A549 (cell line): Measurements from ENCODE around the gene SHROOM2. TPM values are rescaled to one million over a fixed set of nuclear protein-coding genes. Genes with fewer than 3 reads are reported as not detected.

Experiments
- ATAC-seq, 2 experiments: fragments of 200-7000 bp in 1 of 2; fragments of >200 bp in 1 of 2; cut with Nextera tagmentation in 1 of 2; cut with Tn5 transposase in 1 of 2; 3 replicates each; pipeline versions ENCODE4 v1.8.0 to v1.9.1; 2018 to 2020; ENCODE audit warnings: mild to moderate bottlenecking in 1 of 2, moderate library complexity in 1 of 2
- CTCF ChIA-PET: fragments of 300-600 bp; sonication (Branson Sonifier 250); formaldehyde crosslinking; extraction: SDS; loops from one replicate; lab custom pipeline; 2021; ENCODE audit warnings: antibody characterized with exemption, inconsistent platforms; lab: Yijun Ruan, JAX
- POLR2A ChIA-PET: fragments of 350-600 bp; formaldehyde crosslinking; extraction: SDS; loops from one replicate; lab custom pipeline; 2021; ENCODE audit warnings: antibody characterized with exemption, inconsistent platforms; lab: Yijun Ruan, JAX
- DNase-seq, 2 experiments: peaks; one replicate each; pipeline versions ENCODE4 v3.0.0 to v3.0.0-alpha.2; 2011 to 2016; ENCODE audit warnings: low read depth in 1 of 2, low spot score in 1 of 2
- FAIRE-seq: peaks from 2 replicates; lab custom pipeline; 2011; peaks lifted over from hg19 to GRCh38; lab: Jason Lieb, UNC
- H3K27ac ChIP-seq, 2 experiments: fragments of >200 bp; sonication (Bioruptor Twin); formaldehyde crosslinking; 3 replicates each; pipeline ENCODE4 v1.5.1; 2016 to 2017
- H3K4me1 ChIP-seq: fragments of >200 bp; sonication (Bioruptor Twin); formaldehyde crosslinking; 3 replicates; pipeline ENCODE4 v1.6.1; 2016
- H3K4me2 ChIP-seq: fragments of >200 bp; sonication (Bioruptor Twin); formaldehyde crosslinking; 3 replicates; pipeline ENCODE4 v1.6.1; 2016
- H3K4me3 ChIP-seq: fragments of >200 bp; sonication (Bioruptor Twin); formaldehyde crosslinking; 3 replicates; pipeline ENCODE4 v1.5.1; 2016
- H3K9me3 ChIP-seq: fragments of >200 bp; sonication (Bioruptor Twin); formaldehyde crosslinking; 3 replicates; pipeline ENCODE4 v1.6.1; 2016
- BHLHE40 ChIP-seq: IDR thresholded peaks from 2 replicates; pipeline ENCODE4 v1.6.1; 2012; ENCODE audit warnings: low read depth, low read length, inconsistent platforms
- CBX2 ChIP-seq: fragments of 200-600 bp; sonication (generic); IDR thresholded peaks from 2 replicates; pipeline ENCODE4 v1.6.1; 2016; ENCODE audit warnings: low read depth, mild to moderate bottlenecking, borderline replicate concordance
- CBX8 ChIP-seq: fragments of 200-600 bp; sonication (generic); IDR thresholded peaks from 2 replicates; pipeline ENCODE4 v1.6.1; 2016
- EHMT2 ChIP-seq: fragments of 200-600 bp; sonication (generic); IDR thresholded peaks from 2 replicates; pipeline ENCODE4 v1.6.1; 2016; ENCODE audit warnings: antibody characterized with exemption, low read depth, mild to moderate bottlenecking, moderate library complexity
- ESRRA ChIP-seq: fragments of 150-350 bp; IDR thresholded peaks from 2 replicates; pipeline ENCODE4 v1.6.1; 2014; ENCODE audit warnings: mild to moderate bottlenecking, low read length, borderline replicate concordance
- FOSL2 ChIP-seq, 2 experiments: fragments of 450-650 bp in 1 of 2; fragments of >200 bp in 1 of 2; sonication (Bioruptor Twin) in 1 of 2; formaldehyde crosslinking; IDR thresholded peaks; 2 replicates each; pipeline versions ENCODE4 v1.5.0 to v1.6.1; 2016 to 2020; ENCODE audit warnings: mild to moderate bottlenecking in 1 of 2, moderate library complexity in 1 of 2
- HES2 ChIP-seq: fragments of >200 bp; sonication (Bioruptor Twin); formaldehyde crosslinking; IDR thresholded peaks from 2 replicates; pipeline ENCODE4 v1.6.1; 2016
- HMGXB4 ChIP-seq: fragments of 250-450 bp; sonication (Bioruptor Pico); IDR thresholded peaks from 2 replicates; pipeline ENCODE4 v1.5.0; 2021; ENCODE audit warnings: mild to moderate bottlenecking, moderate library complexity, borderline replicate concordance
- JUNB ChIP-seq: fragments of >200 bp; sonication (Bioruptor Twin); formaldehyde crosslinking; IDR thresholded peaks from 2 replicates; pipeline ENCODE4 v1.6.1; 2016
- KDM5A ChIP-seq: fragments of 200-600 bp; sonication (generic); IDR thresholded peaks from 2 replicates; pipeline ENCODE4 v1.6.1; 2016; ENCODE audit warnings: antibody characterized with exemption, mild to moderate bottlenecking
- MAFK ChIP-seq: fragments of 450-650 bp; IDR thresholded peaks from 2 replicates; pipeline ENCODE4 v1.6.1; 2014; ENCODE audit not compliant: partially characterized antibody
- MAZ ChIP-seq: fragments of 150-350 bp; IDR thresholded peaks from 2 replicates; pipeline ENCODE4 v1.6.1; 2014; ENCODE audit warnings: antibody characterized with exemption, low read depth, low read length, borderline replicate concordance
- MYC ChIP-seq: IDR thresholded peaks from 2 replicates; pipeline ENCODE4 v1.6.1; 2012; ENCODE audit warnings: mild to moderate bottlenecking, inconsistent platforms, low read length, improper control_type of control experiment, borderline replicate concordance
- NFE2L2 ChIP-seq: fragments of 150-350 bp; conservative IDR thresholded peaks from 2 replicates; pipeline ENCODE4 v1.6.1; 2014; ENCODE audit warnings: low read length
- NR3C1 ChIP-seq: fragments of >200 bp; sonication (Bioruptor Twin); formaldehyde crosslinking; IDR thresholded peaks from 3 replicates; pipeline ENCODE4 v1.6.1; 2017
- POLR2A ChIP-seq: IDR thresholded peaks from 2 replicates; pipeline ENCODE4 v1.6.1; 2012; ENCODE audit warnings: mild to moderate bottlenecking, low read length
- RAD21 ChIP-seq, 2 experiments: fragments of >200 bp in 1 of 2; sonication (Bioruptor Twin) in 1 of 2; formaldehyde crosslinking in 1 of 2; IDR thresholded peaks in 1 of 2; conservative IDR thresholded peaks in 1 of 2; 2 replicates in 1 of 2; 3 replicates in 1 of 2; pipeline ENCODE4 v1.6.1; 2012 to 2018; ENCODE audit warnings: inconsistent platforms in 1 of 2
- SMC3 ChIP-seq: fragments of >200 bp; sonication (Bioruptor Twin); formaldehyde crosslinking; IDR thresholded peaks from 3 replicates; pipeline ENCODE4 v1.6.1; 2018; ENCODE audit warnings: inconsistent platforms
- ZC3H11A ChIP-seq: fragments of 450-650 bp; IDR thresholded peaks from 2 replicates; pipeline ENCODE4 v1.6.1; 2014; ENCODE audit warnings: antibody characterized with exemption, mild to moderate bottlenecking
- ZNF302 ChIP-seq: fragments of 250-450 bp; sonication (Bioruptor Pico); IDR thresholded peaks from 2 replicates; pipeline ENCODE4 v1.9.0; 2021; ENCODE audit warnings: inconsistent platforms, mild to moderate bottlenecking, moderate library complexity
- WGBS: methylation state at CpG from one replicate; pipeline ENCODE4 v1.1.6; 2017; ENCODE audit errors: missing lambda C conversion rate; 5-methylcytosine and 5-hydroxymethylcytosine counted together
- polyA plus RNA-seq, 4 experiments: library from polyadenylated mRNA; depleted of rRNA in 3 of 4; stranded (reverse); fragments of >200 nt; fragmentation: RNase III in 1 of 4; extraction: RNeasy Plus Mini Kit Qiagen cat#74134 plus additional on column Dnase treatment in 1 of 4; gene quantifications; 2 replicates in 3 of 4; 3 replicates in 1 of 4; pipeline ENCODE4 v1.2.3, GENCODE V29; 2011 to 2017
- TF ChIP-seq, protein P1 (sequence below): IDR thresholded peaks from 2 replicates; pipeline ENCODE4 v1.6.1; 2012
- TF ChIP-seq, protein P2 (sequence below): fragments of 450-650 bp; IDR thresholded peaks from 2 replicates; pipeline ENCODE4 v1.6.1; 2014; ENCODE audit warnings: antibody characterized with exemption

SHROOM2 gene
- polyA plus RNA-seq, 2 of the 4 experiments (the other 2 are of a cell fraction): 0.12 to 0.27 TPM

DNA sequence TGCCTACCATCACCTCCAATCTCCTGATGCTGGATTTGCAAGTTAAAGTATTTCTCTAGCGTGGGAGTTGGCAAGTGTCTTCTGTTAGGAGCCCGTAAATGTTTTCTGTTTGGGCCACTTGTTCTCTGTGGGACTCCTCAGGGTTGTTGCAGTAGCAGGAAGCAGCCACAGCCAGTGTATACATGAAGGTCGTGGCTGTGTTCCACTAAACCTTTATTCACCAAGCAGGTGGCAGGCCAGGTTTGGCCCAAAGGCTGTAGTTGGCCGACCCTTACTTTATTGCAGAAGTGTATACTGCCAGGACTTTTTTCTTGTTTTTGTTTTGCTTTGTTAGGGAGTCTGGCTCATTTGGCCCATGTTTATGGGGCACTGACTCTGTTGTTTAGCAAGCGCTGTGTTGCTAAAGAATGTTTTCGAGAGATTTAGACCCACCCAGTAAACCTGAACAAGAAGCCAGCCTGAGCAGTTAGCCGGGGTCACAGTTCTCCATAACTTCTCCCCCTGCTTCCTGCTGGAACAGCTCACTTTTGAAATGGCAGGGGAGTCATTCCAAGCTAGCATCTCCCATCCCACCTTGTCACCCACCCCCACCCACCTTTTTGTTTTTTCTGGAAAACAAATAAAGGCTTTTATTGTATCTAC is 58.8 kb downstream of the SHROOM2 start:
- CTCF ChIA-PET: no interaction called here
- WGBS: 84% methylated on average over 7 of the region's 7 CpGs
- H3K9me3 ChIP-seq: no peaks in the 10 kb centered on the region
- TF ChIP-seq POLR2A (no peak), HMGXB4 (CRISPR knock-in tag) (no peak), MYC (no peak), MAFK (no peak), CBX8 (no peak), RAD21 (conservative IDR thresholded peaks at IDR 0.05 in 1 of 2, IDR thresholded peaks at IDR 0.05 in 1 of 2) (no peak), NFE2L2 (no peak), JUNB (no peak), SMC3 (no peak), MAZ (no peak), NR3C1 (no peak), BHLHE40 (no peak), ESRRA (no peak)
- TF ChIP-seq, protein P1, sequence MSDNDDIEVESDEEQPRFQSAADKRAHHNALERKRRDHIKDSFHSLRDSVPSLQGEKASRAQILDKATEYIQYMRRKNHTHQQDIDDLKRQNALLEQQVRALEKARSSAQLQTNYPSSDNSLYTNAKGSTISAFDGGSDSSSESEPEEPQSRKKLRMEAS: no peak
- TF ChIP-seq, protein P2, sequence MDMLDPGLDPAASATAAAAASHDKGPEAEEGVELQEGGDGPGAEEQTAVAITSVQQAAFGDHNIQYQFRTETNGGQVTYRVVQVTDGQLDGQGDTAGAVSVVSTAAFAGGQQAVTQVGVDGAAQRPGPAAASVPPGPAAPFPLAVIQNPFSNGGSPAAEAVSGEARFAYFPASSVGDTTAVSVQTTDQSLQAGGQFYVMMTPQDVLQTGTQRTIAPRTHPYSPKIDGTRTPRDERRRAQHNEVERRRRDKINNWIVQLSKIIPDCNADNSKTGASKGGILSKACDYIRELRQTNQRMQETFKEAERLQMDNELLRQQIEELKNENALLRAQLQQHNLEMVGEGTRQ: no peak
- TF ChIP-seq, all 56 proteins: peak for 0
- Histone ChIP-seq H3K4me2 (no peak overlapping the region), H3K4me3 (no peak overlapping the region), H3K27ac (no peak overlapping the region), H3K4me1 (peaks cover 14% of the 10 kb centered on the region; the same call in 2 of the 3 replicates)
- no peak for FAIRE-seq
- no peak for ATAC-seq
- POLR2A ChIA-PET: no interaction called here
- DNase-seq: no peak

DNA sequence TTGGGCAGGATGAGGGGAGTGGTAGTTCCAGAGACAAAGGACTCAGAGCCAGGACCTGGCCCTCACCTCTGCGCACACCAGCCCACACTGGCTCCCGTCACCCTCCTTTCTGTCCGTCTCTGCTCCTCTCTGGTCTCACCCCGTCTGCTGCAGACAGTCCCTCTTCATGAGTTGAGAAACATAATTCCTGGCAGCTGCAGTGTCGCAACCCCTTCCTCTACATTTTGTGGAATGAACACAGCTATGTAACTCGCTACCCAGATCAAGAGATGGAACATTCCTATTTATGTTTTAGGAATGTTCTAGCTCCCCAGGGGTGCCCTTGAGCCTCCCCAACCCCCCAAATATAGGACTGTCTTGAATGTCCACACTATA is 59.3 kb downstream of the SHROOM2 start:
- H3K27ac ChIP-seq: no peak overlapping the region
- ChIA-PET CTCF (no interaction called here), POLR2A (no interaction called here)
- no peaks in the 10 kb centered on the region for H3K9me3 ChIP-seq
- WGBS: 90% methylated on average over 6 of the region's 6 CpGs
- H3K4me1 ChIP-seq: peaks cover 14% of the 10 kb centered on the region; the same call in 2 of the 3 replicates
- H3K4me3 ChIP-seq: no peak overlapping the region
- FAIRE-seq (no peak), ATAC-seq (no peak), DNase-seq (no peak)
- TF ChIP-seq HES2 (no peak), ZC3H11A (no peak), NR3C1 (no peak), EHMT2 (no peak), MYC (no peak), KDM5A (no peak), CBX2 (no peak), FOSL2 (IDR thresholded peaks at IDR 0.05) (no peak), FOSL2 (CRISPR knock-in tag; IDR thresholded peaks at IDR 0.05) (no peak), ZNF302 (no peak)
- no peak overlapping the region for H3K4me2 ChIP-seq

GRCh38 chrX:9846631-9847030 is 60.4 kb downstream of the SHROOM2 start:
- H3K9me3 ChIP-seq: no peaks in the 10 kb centered on the region
- no peak for TF ChIP-seq ESRRA
- 92% methylated on average over 6 of the region's 8 CpGs for WGBS
- no peak for DNase-seq
- FAIRE-seq: no peak
- no peak overlapping the region for H3K4me2 ChIP-seq
- peak overlapping the region; percentile 47 to 70; a peak in 5 of 6 replicates for H3K27ac ChIP-seq
- no peak for ATAC-seq
- peaks cover 14% of the 10 kb centered on the region; the same call in 2 of the 3 replicates for H3K4me1 ChIP-seq
- POLR2A ChIA-PET: no interaction called here
- CTCF ChIA-PET: no interaction called here
- H3K4me3 ChIP-seq: no peak overlapping the region
